GM19455 (cell line): Measurements from ENCODE around the gene LIF.
A peak's percentile ranks its signal among the peaks of the same experiment; 100 is the strongest.

ENCODE experiments used
- ATAC-seq: cut with Tn5 transposase; IDR thresholded peaks from one replicate; pipeline ENCODE4 v1.9.1; 2021; ENCODE audit not compliant: unreplicated experiment

The LIF gene

GRCh38 chr22:30265131-30265720 lies 18.7 kb upstream of the LIF start:
- ATAC-seq = peak; percentile 6

- ATAC-seq = no peak
These were observed 17.3 kb upstream of the LIF start for GRCh38 chr22:30263883-30264282.

- no peak for ATAC-seq
These were observed 16.6 kb upstream of the LIF start for GRCh38 chr22:30262917-30263741.

GRCh38 chr22:30262112-30262511 lies 15.6 kb upstream of the LIF start:
- no peak for ATAC-seq

GRCh38 chr22:30261134-30261533 lies 14.6 kb upstream of the LIF start:
- no peak for ATAC-seq

- ATAC-seq = no peak
These were observed 14.1 kb upstream of the LIF start for GRCh38 chr22:30260682-30261081.

- ATAC-seq = no peak
These were observed 13.7 kb upstream of the LIF start for GRCh38 chr22:30260276-30260675.

- ATAC-seq = no peak
These were observed 7.8 kb upstream of the LIF start for GRCh38 chr22:30254314-30254713.

GRCh38 chr22:30253205-30253852 lies 6.8 kb upstream of the LIF start:
- no peak for ATAC-seq

GRCh38 chr22:30252411-30253204 lies 6.0 kb upstream of the LIF start:
- no peak for ATAC-seq

- no peak for ATAC-seq
These were observed 5.2 kb upstream of the LIF start for GRCh38 chr22:30251711-30252110.

GRCh38 chr22:30250661-30251267 lies 4.2 kb upstream of the LIF start:
- no peak for ATAC-seq

- no peak for ATAC-seq
These were observed 3.5 kb upstream of the LIF start for GRCh38 chr22:30250039-30250565.

GRCh38 chr22:30249049-30250038 lies 2.8 kb upstream of the LIF start:
- ATAC-seq = no peak

GRCh38 chr22:30248484-30248883 lies 1.9 kb upstream of the LIF start:
- ATAC-seq = no peak

GRCh38 chr22:30247974-30248373 lies 1.4 kb upstream of the LIF start:
- no peak for ATAC-seq

- no peak for ATAC-seq
These were observed 1.0 kb upstream of the LIF start for GRCh38 chr22:30247561-30247960.

- ATAC-seq = no peak
These were observed 336 bp upstream of the LIF start for GRCh38 chr22:30246814-30247376.
